ENCODE results near the gene SLC4A3. TPM values are rescaled to one million over a fixed set of nuclear protein-coding genes. Genes with fewer than 3 reads are reported as not detected.
A peak's percentile ranks its signal among the peaks of the same experiment; 100 is the strongest.

Gene SLC4A3
- total RNA-seq, 1 donor from 2014 or later = 456 TPM

DNA sequence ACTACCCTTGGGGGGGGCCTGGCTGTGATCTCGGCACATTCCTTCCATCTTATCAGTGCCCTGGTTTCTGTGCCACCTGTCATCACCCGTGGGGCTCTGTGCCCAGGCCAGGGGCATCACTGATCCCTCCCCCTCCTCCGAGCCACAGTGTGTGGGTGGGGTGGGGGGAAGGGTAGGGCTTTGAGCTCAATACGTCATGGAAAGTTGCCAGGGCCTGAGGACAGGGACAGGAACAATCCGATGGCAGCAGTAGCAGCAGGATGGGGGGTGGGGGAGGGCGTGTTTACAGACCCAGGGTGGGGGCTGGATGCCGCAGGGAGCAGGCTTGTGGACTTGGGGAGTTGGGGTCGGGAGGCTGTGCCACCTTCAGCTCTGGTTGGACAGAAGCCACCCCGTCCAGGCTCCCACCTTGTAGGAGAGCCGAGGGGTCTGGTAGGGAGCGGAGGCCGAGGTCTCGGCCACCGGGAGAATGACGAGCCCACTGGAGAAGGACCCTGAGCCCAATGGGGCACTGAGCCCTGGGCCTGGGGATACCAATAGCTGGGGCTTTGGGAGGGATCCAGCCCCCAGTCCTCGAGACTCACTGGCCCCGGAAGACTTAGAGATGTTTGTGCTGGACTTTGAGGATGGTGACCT lies 3.5 kb downstream of the SLC4A3 start:
- intact Hi-C loops (cut with micrococcal nuclease) = no loop called here
- ATAC-seq (peak; percentile 71), DNase-seq (peak; percentile 90)

DNA sequence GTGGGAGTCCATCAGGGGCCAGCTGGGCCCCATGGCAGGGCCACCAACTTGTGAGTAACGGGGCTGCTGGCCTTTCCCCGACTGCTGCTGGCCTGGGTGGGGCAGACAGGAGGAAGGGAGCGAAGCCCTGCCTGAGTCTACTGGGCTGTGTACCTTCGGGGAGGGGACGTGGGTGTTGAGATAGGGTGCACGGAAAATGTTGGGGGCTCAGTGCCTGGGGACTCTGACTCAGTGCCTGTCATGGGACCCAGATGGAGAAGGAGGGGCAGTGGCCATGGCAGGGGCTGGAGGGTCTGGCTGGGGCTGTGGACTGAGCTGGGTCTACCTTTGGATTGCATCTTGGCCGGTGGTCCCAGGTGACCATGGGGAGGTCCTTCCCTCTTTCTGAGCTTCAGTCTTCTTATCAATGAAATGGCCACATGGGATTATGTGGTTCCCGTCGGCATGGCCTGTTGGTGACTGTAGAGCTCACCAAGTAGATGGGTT lies 4.0 kb downstream of the SLC4A3 start:
- intact Hi-C loops (cut with micrococcal nuclease) = no loop called here
- ATAC-seq = no peak
- no peak for DNase-seq

DNA sequence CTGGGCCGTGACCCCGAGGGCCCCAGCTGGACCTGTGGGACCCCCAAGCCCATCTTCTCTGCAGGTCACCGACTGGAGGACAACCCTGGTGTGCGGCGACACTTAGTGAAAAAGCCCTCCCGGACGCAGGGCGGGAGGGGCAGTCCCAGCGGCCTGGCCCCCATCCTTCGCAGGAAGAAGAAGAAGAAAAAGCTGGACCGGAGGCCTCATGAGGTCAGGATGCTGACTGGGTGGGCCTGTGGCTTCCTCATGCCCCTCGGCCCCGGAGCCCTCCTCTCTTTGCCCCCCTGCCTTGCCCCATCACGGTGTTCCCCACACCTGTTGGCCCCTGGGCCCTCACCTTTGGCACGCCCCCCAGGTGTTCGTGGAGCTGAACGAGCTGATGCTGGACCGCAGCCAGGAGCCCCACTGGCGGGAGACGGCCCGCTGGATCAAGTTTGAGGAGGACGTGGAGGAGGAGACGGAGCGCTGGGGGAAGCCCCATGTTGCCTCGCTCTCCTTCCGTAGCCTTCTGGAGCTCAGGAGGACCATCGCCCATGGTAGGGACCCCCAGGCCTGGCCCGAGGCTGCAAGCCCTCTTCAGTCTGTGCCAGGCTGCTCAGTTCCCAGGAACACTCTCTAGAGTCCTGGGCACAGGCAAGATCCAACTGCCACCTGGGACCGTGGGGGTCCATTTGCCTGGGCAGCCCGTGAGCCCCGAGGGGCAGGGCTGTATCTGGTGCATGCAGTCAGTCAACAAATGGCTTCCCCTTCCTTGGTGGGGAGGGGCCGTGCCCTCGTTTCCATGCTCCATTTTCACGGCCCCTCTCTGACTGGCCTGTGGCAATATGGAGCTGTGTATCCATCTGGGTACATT lies 4.7 kb downstream of the SLC4A3 start:
- intact Hi-C loops (cut with micrococcal nuclease) = no loop called here
- no peak for ATAC-seq
- peak; percentile 58 for DNase-seq

DNA sequence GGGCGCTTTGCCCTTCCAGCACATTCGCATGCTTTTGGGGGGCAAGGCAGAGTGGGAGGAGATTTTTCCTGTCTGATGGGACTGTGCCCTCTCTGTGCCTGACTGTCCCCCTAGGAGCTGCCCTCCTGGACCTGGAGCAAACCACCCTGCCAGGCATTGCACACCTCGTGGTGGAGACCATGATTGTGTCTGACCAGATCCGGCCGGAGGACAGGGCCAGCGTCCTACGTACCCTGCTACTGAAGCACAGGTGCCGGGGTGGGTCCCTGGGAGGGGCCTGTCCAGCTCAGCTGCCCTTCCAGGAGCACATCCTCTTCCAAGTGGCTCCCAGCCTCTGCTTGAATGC lies 5.3 kb downstream of the SLC4A3 start:
- no peak for ATAC-seq

DNA sequence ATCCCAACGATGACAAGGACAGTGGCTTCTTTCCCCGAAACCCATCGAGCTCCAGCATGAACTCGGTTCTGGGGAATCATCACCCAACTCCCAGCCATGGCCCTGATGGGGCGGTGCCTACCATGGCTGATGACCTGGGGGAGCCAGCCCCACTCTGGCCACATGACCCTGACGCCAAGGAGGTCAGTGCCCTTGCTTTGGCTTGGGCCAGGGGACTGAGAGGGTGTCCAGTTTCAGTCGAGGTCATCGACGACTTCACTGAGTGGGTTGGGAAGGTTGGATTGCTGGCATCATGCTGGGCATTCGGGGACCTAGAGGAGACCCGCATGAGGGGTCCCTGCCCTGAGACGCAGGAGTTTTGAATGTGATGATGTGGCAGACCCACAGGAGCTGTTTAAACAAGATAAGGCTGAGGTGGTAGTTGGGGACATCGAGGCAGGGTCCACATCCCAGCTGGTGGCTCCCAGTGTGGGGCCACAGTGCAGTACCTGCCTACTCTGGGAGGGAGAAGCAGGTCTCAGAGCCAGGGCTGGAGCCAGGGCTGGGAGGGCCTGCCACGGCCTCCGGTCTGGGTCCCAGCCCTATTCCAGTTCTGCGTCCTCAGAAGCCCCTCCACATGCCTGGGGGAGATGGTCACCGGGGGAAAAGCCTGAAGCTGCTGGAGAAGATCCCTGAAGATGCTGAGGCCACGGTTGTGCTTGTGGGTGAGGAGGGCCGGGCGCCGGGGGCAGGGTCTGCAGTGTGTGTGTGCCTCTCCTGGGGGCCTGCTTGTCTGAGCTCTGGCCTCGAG lies 6.0 kb downstream of the SLC4A3 start:
- DNase-seq = peak; percentile 27
- no peak for ATAC-seq
- intact Hi-C loops (cut with micrococcal nuclease) = no loop called here

More for the DNA sequence above, 5.3 kb downstream of the SLC4A3 start:
- peak; percentile 41 for DNase-seq
- intact Hi-C loops (cut with micrococcal nuclease) = no loop called here

DNA sequence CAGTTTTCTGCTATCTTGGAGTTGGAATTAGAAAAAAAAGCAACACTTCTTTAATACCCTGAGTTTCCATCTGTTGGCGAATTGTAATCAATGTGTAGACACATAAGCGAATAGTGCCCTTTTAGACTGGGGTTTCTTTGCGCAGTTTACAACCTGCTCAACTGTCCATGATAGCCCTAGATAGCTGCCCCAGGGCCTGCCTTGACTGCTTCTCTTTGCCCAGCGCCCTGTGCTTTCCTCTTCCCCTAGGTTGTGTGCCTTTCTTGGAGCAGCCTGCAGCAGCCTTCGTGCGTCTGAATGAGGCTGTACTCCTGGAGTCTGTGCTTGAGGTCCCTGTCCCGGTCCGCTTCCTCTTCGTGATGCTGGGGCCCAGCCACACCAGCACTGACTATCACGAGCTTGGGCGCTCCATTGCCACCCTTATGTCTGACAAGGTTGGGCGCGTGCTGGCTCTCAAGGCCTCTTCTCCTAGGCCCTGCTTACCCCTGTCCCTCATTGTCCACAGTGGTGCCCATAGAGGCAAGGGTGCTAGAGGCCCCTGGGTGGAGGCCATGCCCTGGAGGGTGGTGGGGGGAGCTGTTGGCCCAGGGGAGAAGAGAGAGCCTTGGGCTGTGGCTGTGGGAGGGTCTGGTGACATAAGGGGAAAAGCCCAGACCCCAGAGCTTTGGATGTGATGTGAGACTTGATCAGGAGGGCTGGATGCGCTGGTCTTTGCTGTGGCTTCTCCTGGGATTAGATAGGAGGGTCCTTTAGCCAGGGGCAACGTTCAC lies 6.9 kb downstream of the SLC4A3 start:
- ATAC-seq (no peak), DNase-seq (peak; percentile 27)
- intact Hi-C loops (cut with micrococcal nuclease) = no loop called here

DNA sequence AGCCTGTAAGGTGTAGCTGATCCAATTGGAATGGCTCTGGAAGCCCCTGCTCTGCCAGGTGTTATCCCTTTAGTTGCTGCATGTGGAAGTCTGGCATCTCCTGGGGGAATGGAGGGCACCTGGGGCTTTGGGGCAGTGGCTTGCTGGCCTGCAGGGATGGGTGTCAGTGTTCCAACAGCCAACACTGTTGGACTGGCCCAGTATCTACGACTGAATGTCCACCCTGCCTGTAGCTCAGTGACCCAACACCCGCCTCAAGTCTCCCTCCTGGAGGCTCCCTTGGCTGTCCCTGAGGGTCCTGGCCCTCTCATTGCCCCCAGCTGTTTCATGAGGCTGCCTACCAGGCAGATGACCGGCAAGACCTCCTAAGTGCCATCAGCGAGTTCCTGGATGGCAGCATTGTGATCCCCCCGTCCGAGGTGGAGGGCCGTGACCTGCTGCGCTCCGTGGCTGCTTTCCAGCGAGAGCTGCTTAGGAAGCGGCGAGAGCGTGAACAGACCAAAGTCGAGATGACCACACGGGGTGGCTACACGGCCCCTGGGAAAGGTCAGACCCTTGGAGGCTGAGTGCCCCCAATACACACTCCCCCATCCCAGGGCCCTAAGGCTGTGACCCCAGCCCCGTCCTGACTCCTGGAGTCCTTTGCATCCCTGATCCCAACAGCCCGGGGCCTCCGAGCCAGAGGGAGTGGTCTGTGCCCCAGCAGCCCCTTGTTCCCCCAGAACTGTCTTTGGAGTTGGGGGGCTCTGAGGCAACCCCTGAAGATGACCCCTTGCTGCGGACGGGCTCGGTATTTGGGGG lies 7.7 kb downstream of the SLC4A3 start:
- no peak for ATAC-seq

DNA sequence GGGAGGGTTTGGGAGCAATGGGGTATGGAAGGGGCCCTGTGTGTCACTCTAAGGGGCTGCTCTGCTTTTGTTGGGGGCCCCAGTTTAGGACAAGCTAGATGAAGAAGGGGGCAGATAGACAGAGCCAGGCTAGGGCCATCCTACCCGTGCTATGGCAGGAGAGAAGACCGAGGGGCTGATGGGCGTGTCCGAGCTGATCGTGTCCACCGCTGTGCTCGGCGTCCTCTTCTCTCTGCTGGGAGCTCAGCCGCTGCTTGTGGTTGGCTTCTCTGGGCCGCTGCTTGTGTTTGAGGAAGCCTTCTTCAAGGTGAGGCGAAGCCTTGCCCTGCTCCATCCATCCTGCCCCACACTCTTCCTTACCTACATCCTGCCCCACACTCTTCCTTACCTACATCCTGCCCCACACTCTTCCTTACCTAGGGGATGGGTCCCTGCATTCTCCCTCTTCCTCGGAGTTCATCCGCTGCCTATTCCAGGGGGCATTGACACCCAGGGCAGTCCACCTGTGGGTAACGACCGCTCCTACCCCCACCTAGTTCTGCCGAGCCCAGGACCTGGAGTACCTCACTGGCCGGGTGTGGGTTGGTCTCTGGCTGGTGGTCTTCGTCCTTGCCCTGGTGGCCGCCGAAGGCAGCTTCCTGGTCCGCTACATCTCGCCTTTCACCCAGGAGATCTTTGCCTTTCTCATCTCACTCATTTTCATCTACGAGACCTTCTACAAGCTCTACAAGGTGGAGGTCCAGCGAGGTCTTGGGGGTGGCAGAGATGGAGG lies 8.9 kb downstream of the SLC4A3 start:
- intact Hi-C loops (cut with micrococcal nuclease) = no loop called here
- ATAC-seq = no peak
- peak; percentile 25 for DNase-seq

More for the DNA sequence above, 7.7 kb downstream of the SLC4A3 start:
- DNase-seq = peak; percentile 32
- intact Hi-C loops (cut with micrococcal nuclease) = no loop called here

DNA sequence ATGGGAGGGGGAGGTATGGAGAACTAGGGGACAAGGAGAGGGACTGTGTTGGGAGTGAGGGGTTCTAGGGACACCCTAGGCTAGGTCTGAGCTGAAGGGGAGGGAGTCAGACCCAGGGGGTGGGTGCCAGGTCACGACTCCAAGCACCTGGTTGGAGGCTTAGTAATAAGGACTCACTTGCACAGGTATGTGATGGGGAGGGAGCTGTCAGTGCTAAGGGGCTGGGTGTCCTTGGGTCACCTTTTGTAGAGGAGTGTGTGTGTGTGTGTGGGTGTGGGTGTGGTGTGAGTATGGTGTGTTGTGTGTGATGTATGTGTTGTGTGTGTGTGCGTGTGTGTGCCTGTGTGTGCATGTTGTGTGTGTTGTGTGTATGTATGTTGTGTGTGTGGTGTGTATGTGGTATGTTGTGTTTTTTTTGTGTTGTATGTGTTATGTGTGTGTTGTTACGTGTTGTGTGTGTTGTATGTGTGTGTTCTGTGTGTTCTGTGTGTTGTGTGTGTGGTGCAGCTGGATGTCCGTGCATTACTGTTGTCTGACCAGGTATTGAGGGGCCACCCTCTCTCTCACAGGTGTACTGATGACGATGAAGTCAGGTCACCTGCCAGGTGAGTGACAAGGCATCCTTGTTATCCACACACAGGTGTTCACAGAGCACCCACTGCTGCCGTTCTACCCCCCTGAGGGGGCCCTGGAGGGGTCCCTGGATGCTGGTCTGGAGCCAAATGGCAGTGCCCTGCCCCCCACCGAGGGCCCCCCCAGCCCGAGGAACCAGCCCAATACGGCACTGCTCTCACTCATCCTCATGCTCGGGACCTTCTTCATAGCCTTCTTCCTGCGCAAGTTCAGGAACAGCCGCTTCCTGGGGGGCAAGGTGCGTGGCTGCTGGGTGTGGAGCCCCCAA lies 9.8 kb downstream of the SLC4A3 start:
- ATAC-seq (no peak), DNase-seq (peak; percentile 19)
- intact Hi-C loops (cut with micrococcal nuclease) = no loop called here

DNA sequence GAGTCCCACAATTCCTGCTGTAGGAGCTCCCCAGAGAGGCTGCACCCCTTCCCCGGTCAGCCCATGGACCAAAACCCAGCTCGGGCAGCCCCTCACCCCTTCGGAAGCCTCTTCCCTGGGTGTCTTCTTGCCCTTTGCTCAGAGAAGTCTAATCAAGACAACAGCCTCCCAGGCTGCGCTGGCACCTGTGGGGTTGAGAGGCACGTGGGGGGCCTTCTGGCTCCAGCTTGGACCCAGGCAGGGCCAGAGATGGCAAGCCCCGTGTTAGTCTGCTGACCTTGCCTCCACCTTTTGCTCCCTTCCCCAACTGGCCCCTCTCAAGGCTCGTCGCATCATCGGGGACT lies 10.4 kb downstream of the SLC4A3 start:
- DNase-seq (peak; percentile 28), ATAC-seq (no peak)
- intact Hi-C loops (cut with micrococcal nuclease) = no loop called here

DNA sequence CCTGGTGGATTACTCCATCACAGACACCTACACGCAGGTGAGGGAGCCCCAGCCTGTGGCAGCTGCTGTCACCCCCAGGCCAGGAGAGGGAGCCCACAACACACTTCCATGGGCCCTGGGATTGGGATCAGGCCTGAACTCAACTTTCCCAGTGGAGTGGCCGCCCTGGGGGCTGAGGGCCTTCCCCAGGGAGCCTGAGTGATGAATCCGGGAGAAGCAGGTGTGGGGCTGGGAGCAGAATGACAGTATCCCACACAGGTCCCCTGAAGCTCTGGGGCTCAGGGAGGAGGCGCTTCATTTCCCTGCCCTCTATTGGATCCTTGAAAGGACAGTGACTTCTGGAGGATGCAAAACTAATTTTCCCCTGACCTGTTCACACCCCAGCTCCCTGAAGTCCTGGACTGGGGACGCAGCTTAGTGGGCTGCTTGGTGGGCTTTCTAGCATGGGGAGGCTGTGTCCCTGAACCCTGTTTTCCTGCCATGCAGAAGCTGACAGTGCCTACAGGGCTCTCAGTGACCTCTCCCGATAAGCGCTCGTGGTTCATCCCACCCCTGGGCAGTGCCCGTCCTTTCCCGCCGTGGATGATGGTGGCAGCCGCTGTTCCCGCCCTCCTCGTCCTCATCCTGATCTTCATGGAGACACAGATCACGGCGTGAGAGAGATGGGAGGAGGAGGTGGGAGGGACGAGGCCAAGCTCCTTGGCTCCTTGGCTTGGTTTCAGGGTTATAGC lies 11.0 kb downstream of the SLC4A3 start:
- ATAC-seq (no peak), DNase-seq (peak; percentile 24)
- intact Hi-C loops (cut with micrococcal nuclease) = no loop called here

DNA sequence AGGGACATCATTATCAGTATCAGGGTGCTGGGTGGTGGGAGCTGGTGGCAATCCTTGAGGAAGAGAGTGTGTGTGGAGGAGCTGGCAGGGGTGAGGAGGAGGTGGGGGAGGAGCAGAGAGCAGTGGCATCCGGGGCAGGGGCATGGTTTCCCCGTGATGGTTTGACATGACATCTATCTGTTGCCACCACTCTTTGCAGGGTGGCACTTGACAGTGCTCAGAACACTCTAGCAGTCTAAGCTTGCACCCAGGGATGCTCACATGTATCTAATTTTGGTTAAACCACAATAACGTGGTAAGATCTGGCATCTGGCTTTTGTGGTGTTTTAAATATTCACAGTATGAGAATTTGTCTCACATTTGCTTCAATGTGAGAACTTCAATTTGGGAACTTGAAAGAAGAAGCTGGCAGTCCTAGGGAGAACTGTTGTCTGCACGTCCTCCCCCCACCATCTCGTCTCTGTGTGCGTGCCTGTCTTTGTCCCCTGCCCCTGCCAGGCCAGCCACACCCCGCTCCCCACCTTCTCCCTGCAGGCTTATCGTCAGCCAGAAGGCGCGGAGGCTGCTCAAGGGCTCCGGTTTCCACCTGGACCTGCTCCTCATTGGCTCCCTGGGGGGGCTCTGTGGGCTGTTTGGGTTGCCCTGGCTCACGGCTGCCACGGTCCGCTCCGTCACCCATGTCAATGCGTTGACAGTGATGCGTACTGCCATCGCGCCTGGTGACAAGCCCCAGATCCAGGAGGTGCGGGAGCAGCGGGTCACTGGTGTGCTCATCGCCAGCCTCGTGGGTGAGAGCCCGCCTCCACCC lies 11.7 kb downstream of the SLC4A3 start:
- intact Hi-C loops (cut with micrococcal nuclease) = no loop called here
- ATAC-seq (peak; percentile 22), DNase-seq (peak; percentile 75)

DNA sequence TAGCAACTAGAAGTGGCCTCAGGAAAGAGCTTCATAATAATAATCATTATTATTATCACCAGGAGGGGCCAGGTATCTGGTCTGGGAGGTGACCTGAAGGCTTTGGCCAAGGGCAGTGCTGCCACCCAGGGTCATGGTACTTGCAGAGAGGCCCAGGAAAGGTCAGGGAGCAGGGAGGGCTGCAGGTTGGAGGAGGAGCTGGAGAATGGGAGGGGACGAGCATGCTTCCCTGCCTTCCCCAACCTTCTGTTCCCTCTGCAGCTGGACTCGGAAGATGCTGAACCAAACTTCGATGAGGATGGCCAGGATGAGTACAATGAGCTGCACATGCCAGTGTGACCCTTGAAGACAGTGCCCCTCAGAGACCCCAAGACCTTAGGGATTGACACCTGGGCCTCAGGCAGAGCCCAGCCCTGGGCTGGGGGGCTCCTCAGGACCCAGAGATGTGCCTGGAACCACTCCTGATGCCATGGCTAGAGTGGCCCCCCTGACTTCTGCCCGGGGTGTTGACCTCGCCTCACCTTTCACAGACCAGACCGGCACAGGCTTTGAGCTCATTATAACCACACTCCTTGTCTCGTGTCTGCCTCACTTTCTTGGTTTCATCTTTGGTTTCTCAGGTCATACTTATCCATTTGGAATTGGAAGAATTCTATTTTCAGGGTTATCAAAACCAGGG lies 14.1 kb downstream of the SLC4A3 start:
- ATAC-seq (no peak), DNase-seq (peak; percentile 25)
- intact Hi-C loops (cut with micrococcal nuclease) = no loop called here

DNA sequence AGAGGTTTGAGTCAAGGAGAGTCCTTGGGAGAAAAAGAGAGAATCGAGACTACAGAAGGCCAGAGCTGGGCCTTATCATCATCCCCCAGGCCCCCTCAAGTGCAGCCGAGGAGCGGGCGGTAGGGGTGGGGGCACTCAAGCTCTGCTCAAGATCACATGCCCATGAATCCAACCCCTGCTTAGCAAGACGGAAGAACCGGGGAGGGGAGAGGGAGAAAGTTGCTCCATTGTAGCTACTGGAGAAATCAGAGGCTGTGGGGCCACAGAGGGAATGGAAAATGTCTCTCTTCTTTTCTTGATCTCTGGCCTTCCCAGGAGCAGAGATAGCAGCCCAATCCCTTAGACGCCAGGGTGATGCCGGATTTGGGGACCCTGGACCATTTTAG lies 14.6 kb downstream of the SLC4A3 start:
- intact Hi-C loops (cut with micrococcal nuclease) = no loop called here
- ATAC-seq = no peak
- DNase-seq = no peak

All from left ventricle myocardium superior (tissue), 1 donor.